K562 (cell line): ENCODE data around the gene ATXN7L2. TPM values are rescaled to one million over a fixed set of nuclear protein-coding genes. Genes with fewer than 3 reads are reported as not detected.

ENCODE experiments used
- ASH1L ChIP-seq: fragments of 450-650 bp; IDR thresholded peaks from 2 replicates; pipeline ENCODE4 v1.6.1; 2018; ENCODE audit warnings: borderline replicate concordance, mild to moderate bottlenecking, low read depth; ENCODE audit not compliant: partially characterized antibody
- ATF1 ChIP-seq, 2 experiments: fragments of 450-650 bp in 1 of 2; IDR thresholded peaks; 2 replicates each; pipeline ENCODE4 v1.6.1; 2016; ENCODE audit warnings: missing compliant biosample characterization in 1 of 2, missing genetic modification characterization in 1 of 2
- CBX2 ChIP-seq: fragments of 200-600 bp; sonication (generic); IDR thresholded peaks from one replicate; pipeline ENCODE4 v1.6.1; 2012; ENCODE audit warnings: mild to moderate bottlenecking, low read length, inconsistent platforms; ENCODE audit not compliant: insufficient read depth, poor library complexity, severe bottlenecking
- CEBPB ChIP-seq: fragments of 450-650 bp; IDR thresholded peaks from 2 replicates; pipeline ENCODE4 v1.6.1; 2016; ENCODE audit warnings: missing genetic modification characterization, missing compliant biosample characterization
- ETV6 ChIP-seq, 3 experiments: fragments of 150-350 bp in 1 of 3; sonication (generic) in 1 of 3; formaldehyde crosslinking in 1 of 3; IDR thresholded peaks; 2 replicates each; pipeline versions ENCODE4 v1.6.1 to v1.8.0; 2014 to 2022; ENCODE audit warnings: borderline replicate concordance in 2 of 3, low read depth in 2 of 3, antibody characterized with exemption in 1 of 3, low read length in 1 of 3, mild to moderate bottlenecking in 1 of 3, missing genetic modification reagents in 1 of 3
- FOXA3 ChIP-seq, 2 experiments: fragments of 450-650 bp in 1 of 2; sonication (generic) in 1 of 2; formaldehyde crosslinking; IDR thresholded peaks in 1 of 2; conservative IDR thresholded peaks in 1 of 2; 2 replicates each; pipeline versions ENCODE4 v1.4.0 to v1.8.0; 2020 to 2022; ENCODE audit warnings: mild to moderate bottlenecking in 2 of 2, missing genetic modification reagents in 1 of 2
- GABPB2 ChIP-seq: fragments of 250-450 bp; sonication (Bioruptor Pico); conservative IDR thresholded peaks from 2 replicates; pipeline ENCODE4 v1.5.1; 2021; ENCODE audit warnings: mild to moderate bottlenecking
- HNRNPH1 ChIP-seq: fragments of 200-400 bp; formaldehyde crosslinking; optimal IDR thresholded peaks from 2 replicates; pipeline ENCODE3; 2017; ENCODE audit warnings: low read depth, mild to moderate bottlenecking, low read length, moderate library complexity
- MED1 ChIP-seq: sonication (generic); formaldehyde crosslinking; IDR thresholded peaks from 2 replicates; pipeline ENCODE4 v1.8.1; 2023; ENCODE audit warnings: missing genetic modification reagents, borderline replicate concordance
- MTA3 ChIP-seq: fragments of 450-650 bp; formaldehyde crosslinking; IDR thresholded peaks from 2 replicates; pipeline ENCODE4 v1.6.1; 2017; ENCODE audit warnings: mild to moderate bottlenecking, borderline replicate concordance
- MYBL2 ChIP-seq, 2 experiments: fragments of 450-650 bp in 1 of 2; sonication (generic) in 1 of 2; formaldehyde crosslinking in 1 of 2; IDR thresholded peaks; 2 replicates each; pipeline versions ENCODE4 v1.6.1 to v1.8.1; 2017 to 2022; ENCODE audit warnings: borderline replicate concordance in 1 of 2, inconsistent platforms in 1 of 2, low read depth in 1 of 2, mild to moderate bottlenecking in 1 of 2, missing genetic modification reagents in 1 of 2, moderate library complexity in 1 of 2
- NFIX ChIP-seq: fragments of 250-450 bp; sonication (Bioruptor Pico); IDR thresholded peaks from 2 replicates; pipeline ENCODE4 v1.4.0; 2020; ENCODE audit warnings: low read depth, mild to moderate bottlenecking, moderate library complexity
- NKRF ChIP-seq: fragments of 450-650 bp; IDR thresholded peaks from 2 replicates; pipeline ENCODE4 v1.6.1; 2016; ENCODE audit warnings: borderline replicate concordance
- RCOR1 ChIP-seq, 2 experiments: IDR thresholded peaks; 2 replicates each; pipeline ENCODE4 v1.6.1; 2012; ENCODE audit warnings: low read depth in 2 of 2, low read length in 2 of 2, borderline replicate concordance in 1 of 2, improper control_type of control experiment in 1 of 2
- SIRT6 ChIP-seq: IDR thresholded peaks from one replicate; pipeline ENCODE4 v1.6.1; 2012; ENCODE audit warnings: low read depth, mild to moderate bottlenecking, control low read depth, inconsistent platforms, low read length, moderate library complexity
- SRF ChIP-seq, 2 experiments: fragments of 250-450, 450-650 bp in 1 of 2; sonication (Bioruptor Pico) in 1 of 2; sonication (generic) in 1 of 2; formaldehyde crosslinking; IDR thresholded peaks; 2 replicates each; pipeline versions ENCODE4 v1.5.0 to v1.5.1; 2020 to 2022; ENCODE audit warnings: mild to moderate bottlenecking in 1 of 2, missing genetic modification reagents in 1 of 2
- SRSF3 ChIP-seq: fragments of 200-400 bp; formaldehyde crosslinking; IDR thresholded peaks from 2 replicates; pipeline ENCODE4 v1.6.1; 2016; ENCODE audit warnings: mild to moderate bottlenecking, low read length, moderate library complexity; ENCODE audit not compliant: insufficient read depth
- TEAD4 ChIP-seq, 2 experiments: sonication (generic) in 1 of 2; formaldehyde crosslinking in 1 of 2; IDR thresholded peaks; 2 replicates each; pipeline versions ENCODE4 v1.6.1 to v1.8.0; 2012 to 2022; ENCODE audit warnings: borderline replicate concordance in 1 of 2, inconsistent platforms in 1 of 2, low read length in 1 of 2, mild to moderate bottlenecking in 1 of 2, missing genetic modification reagents in 1 of 2
- YBX1 ChIP-seq: fragments of 450-650 bp; IDR thresholded peaks from 2 replicates; pipeline ENCODE4 v1.7.1; 2016; ENCODE audit warnings: mild to moderate bottlenecking
- ZBTB7A ChIP-seq: IDR thresholded peaks from 2 replicates; pipeline ENCODE4 v1.6.1; 2011; ENCODE audit warnings: low read depth, mild to moderate bottlenecking, low read length, moderate library complexity, borderline replicate concordance; ENCODE audit not compliant: control insufficient read depth
- ZNF124 ChIP-seq: sonication (generic); formaldehyde crosslinking; IDR thresholded peaks from 2 replicates; pipeline ENCODE4 v1.8.1; 2022; ENCODE audit warnings: missing genetic modification reagents
- ZNF445 ChIP-seq: fragments of 250-450 bp; sonication (Bioruptor Pico); IDR thresholded peaks from 2 replicates; pipeline ENCODE4 v1.4.0; 2020; ENCODE audit warnings: low read depth, mild to moderate bottlenecking, moderate library complexity
- polyA plus RNA-seq, 8 experiments: library from polyadenylated mRNA; depleted of rRNA in 4 of 8; stranded (reverse) in 5 of 8; unstranded in 3 of 8; fragments of >200 nt; fragmentation: Nextera tagmentation in 2 of 8; fragmentation: Illumina TruSeq in 1 of 8; extraction: Ambion mirVana in 2 of 8; extraction: Trizol in 1 of 8; gene quantifications; 2 replicates each; pipeline versions ENCODE4 v1.2.1 to v1.2.3, GENCODE V29; 2011 to 2014; ENCODE audit warnings: inconsistent platforms in 1 of 8, missing spikeins in 1 of 8
- total RNA-seq, 7 experiments: library from RNA; depleted of rRNA in 6 of 7; stranded (reverse); fragments of >200 nt in 6 of 7; fragmentation: Illumina TruSeq in 2 of 7; extraction: Trizol in 2 of 7; gene quantifications; 2 replicates each; pipeline versions ENCODE4 v1.2.1 to v1.2.3, GENCODE V29; 2011 to 2021; ENCODE audit warnings: low replicate concordance in 1 of 7

Gene ATXN7L2
- total and polyA plus RNA-seq, 9 of the 15 experiments (the other 6 are each of a cell fraction or from before 2014, with no cell fraction given), result 0.21 to 10.4 (median 5.8) TPM

GRCh38 chr1:109483672-109484518, at the start of gene ATXN7L2 (continued):
- TF ChIP-seq ZNF124 (CRISPR knock-in tag) (no peak), FOXA3 (CRISPR knock-in tag; conservative IDR thresholded peaks at IDR 0.05 in 1 of 2, IDR thresholded peaks at IDR 0.05 in 1 of 2) (peak in 1 of 2 experiments; percentile 80; a peak in 1 of 4 replicates), SRSF3 (no peak), ZBTB7A (peak; percentile 96), ETV6 (IDR thresholded peaks at IDR 0.05; ENCODE audit: borderline replicate concordance in 1 of 2, low read depth in 2 of 2, low read length in 1 of 2) (no peak), ETV6 (CRISPR knock-in tag; IDR thresholded peaks at IDR 0.05; ENCODE audit: borderline replicate concordance) (no peak), SRF (CRISPR knock-in tag; IDR thresholded peaks at IDR 0.05) (0 out of 4 replicates have a peak, but pooled peaks of 1 of the 2 experiments have one; percentile 62), TEAD4 (IDR thresholded peaks at IDR 0.05; ENCODE audit: low read length) (peak; percentile 33; the same call in 1 of the 2 replicates), TEAD4 (CRISPR knock-in tag; IDR thresholded peaks at IDR 0.05; ENCODE audit: borderline replicate concordance) (0 out of 2 replicates have a peak, but pooled peaks have one; percentile 35), ASH1L (peak; percentile 69), ATF1 (CRISPR knock-in tag; IDR thresholded peaks at IDR 0.05) (peak; percentile 78), ATF1 (tag; IDR thresholded peaks at IDR 0.05) (peak; percentile 71), HNRNPH1 (no peak), CEBPB (tag) (no peak), YBX1 (no peak), NKRF (peak; percentile 97), MTA3 (peak; percentile 83), NFIX (CRISPR knock-in tag) (no peak), MED1 (no peak), GABPB2 (no peak), ZNF445 (CRISPR knock-in tag) (0 out of 2 replicates have a peak, but pooled peaks have one; percentile 33), MYBL2 (IDR thresholded peaks at IDR 0.05; ENCODE audit: low read depth) (no peak), MYBL2 (CRISPR knock-in tag; IDR thresholded peaks at IDR 0.05; ENCODE audit: borderline replicate concordance) (no peak), SIRT6 (no peak), RCOR1 (IDR thresholded peaks at IDR 0.05; ENCODE audit: borderline replicate concordance in 1 of 2, low read depth in 2 of 2, low read length in 2 of 2) (peak in 1 of 2 experiments; percentile 55; a peak in 2 of 4 replicates), CBX2 (no peak)
